NCI-H2029 treated with DMSO at 0.1 percent for 48 hours (cell line): ENCODE data around the gene SLFN14.
"Not testable (repeated sequence)": the region's sequence is repeated elsewhere in the genome, so short reads cannot be mapped to it uniquely, and the experiment has no call there.

Source experiments
- DNase-seq: peaks from one replicate; lab custom pipeline; 2025; lab: John Stamatoyannopoulos, UW

The SLFN14 gene

DNA sequence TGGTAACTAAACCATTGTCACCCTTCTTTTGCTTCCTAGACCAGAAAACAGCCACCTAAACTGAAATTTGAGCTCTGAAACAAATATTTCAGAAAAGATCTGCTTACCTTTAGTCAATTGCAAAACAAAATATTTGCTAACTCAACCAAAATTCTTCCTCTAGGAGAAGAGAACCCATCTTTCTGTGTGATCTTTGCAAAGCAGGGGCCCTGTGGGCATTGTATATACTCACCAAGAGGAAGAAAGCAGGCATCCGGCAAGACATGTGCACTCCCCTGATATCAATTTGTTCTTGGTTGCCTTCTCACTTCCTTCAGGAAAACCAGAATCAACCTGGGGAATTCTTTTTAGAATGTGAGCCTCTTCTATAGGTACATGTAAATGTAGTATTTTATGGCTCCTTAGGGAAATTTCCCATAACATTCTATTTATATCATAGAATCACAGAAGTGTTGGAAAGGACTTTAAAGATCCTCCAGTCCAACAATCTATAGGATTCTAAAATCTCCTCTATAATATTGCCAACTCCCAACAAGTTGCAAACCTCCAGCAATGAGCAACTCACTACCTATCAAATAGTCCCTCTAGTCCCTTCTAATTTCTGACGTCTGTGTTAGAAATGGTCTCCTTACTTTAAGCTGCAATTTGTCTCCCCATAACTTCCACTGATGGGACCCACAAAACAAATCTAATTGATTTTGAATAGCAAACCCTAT is 966 bp downstream of the SLFN14 start:
- no peak for DNase-seq

GRCh38 chr17:35557353-35557752 is 3.3 kb downstream of the SLFN14 start:
- DNase-seq = no peak

DNA sequence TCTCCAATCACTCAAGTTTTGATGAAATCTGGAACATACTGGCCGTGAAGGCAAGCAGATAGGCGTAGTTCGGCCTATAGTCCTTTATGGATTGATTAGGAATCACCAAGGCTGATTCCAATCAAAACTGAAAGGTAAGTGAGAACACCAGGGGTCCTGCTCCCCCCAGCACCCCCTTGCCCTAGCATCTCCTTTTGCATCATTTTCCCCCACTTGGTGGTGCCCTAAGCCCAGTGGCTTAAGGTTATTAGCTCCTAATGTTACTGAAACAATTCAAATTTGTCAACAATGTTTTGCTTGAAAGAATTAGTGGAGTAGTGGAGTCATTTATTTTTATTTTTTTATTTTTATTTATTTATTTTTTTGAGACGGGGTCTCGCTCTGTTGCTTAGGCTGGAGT is 4.9 kb downstream of the SLFN14 start:
- no peak for DNase-seq

DNA sequence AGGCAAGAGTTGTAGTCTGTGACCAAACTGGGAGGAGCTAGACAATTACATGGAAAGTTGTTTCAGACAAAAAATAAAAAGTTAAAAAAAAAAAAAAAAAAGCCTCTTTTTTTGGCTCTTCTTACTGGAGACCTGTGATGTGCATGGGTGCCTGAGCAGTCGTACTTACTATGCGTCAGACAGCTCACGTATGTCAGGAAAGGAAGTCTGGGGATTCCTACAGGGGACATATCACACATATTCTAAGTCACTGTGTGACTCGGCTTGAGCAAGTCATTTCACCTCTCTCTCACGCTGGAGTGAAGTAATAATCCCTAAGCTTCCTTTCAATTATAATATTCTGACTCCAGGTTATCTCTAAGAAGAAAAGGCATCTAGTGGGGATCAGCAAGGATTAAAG is 6.0 kb downstream of the SLFN14 start:
- no peak for DNase-seq

DNA sequence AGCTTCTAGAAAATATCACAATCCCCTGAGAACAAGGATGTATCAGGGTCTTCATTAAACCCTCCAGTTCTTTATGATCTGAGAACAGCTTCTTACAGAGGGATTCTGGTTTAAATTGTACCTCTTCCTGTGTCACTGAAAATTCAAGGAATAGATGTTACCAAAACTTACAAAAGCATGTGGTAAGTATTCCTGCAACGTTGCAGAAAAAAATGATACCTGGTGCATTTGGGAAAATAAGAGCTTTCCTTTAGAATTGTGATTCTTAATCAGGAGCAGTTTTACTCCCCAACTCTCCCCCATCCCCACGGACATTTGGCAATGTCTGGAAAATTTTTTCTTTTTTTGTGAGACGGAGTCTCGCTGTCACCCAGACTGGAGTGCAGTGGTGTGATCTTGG is 7.3 kb downstream of the SLFN14 start:
- no peak for DNase-seq

- DNase-seq = no peak
Measured at GRCh38 chr17:35548978-35549377, 11.6 kb downstream of the SLFN14 start.

GRCh38 chr17:35548208-35548810 is 12.3 kb downstream of the SLFN14 start:
- no peak for DNase-seq

GRCh38 chr17:35546487-35546886 is 14.1 kb downstream of the SLFN14 start:
- no peak for DNase-seq

- DNase-seq = no peak
Measured at GRCh38 chr17:35545150-35545549, 15.5 kb downstream of the SLFN14 start.

DNA sequence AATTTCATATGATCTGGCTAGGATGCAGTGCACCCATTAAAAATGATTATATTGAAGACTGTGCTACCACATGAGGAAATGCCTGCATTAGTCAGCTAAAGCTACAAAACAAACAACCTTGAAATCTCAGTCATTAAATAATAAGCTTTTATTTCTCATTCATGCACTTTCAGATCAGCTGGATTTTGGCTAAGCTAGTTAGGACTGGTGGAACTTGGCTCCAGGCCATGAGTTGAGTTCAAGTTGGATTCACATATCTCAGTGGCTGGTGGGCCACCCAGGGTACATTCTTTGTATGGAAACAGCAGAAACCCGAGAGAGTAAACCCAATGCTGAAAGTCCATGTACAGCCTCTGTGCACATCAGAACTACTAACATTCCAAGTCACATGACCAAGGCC is 16.8 kb downstream of the SLFN14 start:
- DNase-seq = no peak

DNA sequence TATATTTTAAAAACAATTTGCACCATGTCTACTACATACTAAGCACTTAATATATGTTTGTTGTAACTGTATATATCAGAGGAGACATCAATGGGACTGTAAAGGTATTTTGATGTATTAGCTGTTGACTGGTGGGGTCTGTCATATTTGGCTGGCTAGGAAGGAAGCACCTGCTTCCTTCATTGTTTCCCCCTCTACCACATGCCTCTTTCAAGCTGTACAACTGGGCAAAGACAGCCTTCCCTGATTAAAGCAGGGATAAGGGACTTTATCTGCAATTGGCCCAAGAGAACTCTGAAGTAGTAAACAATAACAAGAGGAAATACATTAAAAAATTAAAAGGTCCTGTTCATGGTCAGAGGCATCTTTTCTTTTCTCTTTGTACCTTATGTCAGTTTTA is 17.6 kb downstream of the SLFN14 start:
- DNase-seq = no peak

DNA sequence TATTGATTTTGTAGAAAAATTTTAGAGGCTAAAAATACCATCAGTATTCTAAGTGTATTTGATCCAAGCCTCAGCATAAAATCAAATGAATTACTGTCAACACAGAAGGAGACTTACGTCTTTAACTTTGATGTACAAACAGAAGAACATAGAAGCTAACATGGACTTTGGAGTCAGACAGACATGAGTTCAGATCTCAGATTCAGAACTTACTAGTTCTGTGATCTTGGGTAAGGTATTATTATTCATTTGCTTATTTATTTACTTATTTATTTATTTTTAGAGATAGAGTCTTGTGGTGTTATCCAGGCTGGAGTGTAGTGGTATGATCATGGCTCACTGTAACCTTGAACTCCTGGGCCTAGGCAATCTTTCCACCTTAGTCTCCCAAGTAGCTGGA is 19.2 kb downstream of the SLFN14 start:
- no peak for DNase-seq

DNA sequence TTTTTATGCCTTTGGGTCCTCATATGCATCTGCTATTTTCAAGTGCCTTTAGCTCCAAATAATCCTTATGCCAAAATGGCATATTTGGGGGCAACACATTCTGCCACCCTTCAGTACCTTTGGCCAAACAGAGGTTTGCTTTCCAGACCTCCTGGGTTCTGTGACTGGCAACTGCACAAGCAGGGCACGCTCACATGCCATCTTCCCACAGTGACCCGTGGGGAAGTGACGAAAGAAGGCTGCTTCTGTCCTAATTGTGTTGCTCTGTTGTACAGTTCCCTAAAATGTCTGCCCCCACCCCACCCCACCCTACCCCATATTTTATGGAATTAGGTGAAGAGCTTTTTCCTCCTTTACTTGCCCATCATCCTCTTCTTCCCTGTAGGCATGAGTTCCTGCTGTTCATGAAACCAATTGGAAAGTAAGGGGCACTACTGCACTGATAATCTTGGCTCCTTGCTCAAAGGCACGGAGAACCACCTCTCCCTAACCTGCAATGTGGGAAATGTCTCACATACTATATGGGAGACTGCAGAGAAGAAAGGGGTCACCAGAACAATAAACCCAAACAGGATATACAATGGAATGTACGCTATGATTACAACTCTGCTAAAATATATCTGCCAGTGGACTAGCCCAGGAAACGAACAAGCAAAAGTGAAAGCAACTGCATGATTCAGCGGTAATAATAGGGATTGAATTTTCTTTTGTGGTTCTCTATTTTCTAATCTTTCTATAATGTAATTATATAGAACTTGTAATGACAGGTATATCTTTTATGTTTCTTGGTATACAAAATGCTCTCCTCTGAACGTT is 19.8 kb downstream of the SLFN14 start:
- no peak for DNase-seq

GRCh38 chr17:35539659-35540026 is 21.0 kb downstream of the SLFN14 start:
- no peak for DNase-seq

DNA sequence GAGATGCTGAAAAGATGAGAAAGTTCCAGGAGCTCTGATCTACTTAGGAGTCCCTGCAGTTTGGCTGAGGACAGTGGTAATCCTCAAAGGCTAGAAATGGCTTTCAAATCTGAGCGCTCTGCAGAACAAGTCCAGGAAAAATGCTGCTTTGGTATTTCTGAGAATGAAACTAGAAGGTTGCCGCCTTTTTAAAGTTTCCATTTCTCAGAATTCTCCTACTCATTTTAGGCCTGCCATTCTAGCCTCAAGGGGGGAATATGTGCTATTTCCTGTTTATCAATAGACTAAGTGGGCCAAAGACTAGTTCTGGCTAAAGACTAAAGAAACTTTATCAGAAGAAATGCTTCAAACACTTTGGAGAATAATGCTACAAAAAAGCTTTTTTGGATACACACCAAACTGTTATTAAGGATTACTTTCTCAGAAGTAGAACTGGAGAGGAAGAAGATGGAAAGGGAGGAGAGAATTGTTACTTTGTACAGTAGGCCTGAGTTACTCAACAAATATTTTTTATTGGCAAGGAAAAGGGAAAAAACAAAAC is 22.9 kb downstream of the SLFN14 start, which contains the start of gene SLFN12L:
SLFN12L (minus strand) TSS at position 78 of the 541 bp plus-strand sequence. CDS start 15,314 bp downstream, outside the sequence.
- no peak for DNase-seq

GRCh38 chr17:35536664-35537171 is 23.9 kb downstream of the SLFN14 start:
- DNase-seq = no peak

GRCh38 chr17:35535406-35535805 is 25.2 kb downstream of the SLFN14 start:
- DNase-seq = not testable (repeated sequence)

- DNase-seq = no peak
Measured at GRCh38 chr17:35534576-35535093, 26.0 kb downstream of the SLFN14 start.

DNA sequence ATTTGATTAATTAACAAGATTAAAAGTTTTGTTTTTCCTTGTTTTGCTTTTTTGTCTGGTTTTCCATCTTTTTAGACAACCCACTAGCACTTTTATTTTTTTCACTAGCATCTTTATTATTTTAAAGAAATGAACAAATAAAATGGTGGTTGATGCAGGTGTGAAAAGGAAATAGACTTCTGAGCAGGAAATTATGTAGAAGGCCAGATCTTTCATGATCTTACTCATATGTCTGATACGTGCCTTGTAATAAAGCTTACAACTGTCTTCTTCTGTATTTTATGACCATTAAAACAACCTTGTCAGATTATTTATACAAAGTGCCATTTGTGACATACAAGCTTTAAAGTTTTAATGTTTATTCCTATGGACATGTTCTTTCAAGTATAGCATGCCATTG is 29.5 kb downstream of the SLFN14 start:
- DNase-seq = no peak

DNA sequence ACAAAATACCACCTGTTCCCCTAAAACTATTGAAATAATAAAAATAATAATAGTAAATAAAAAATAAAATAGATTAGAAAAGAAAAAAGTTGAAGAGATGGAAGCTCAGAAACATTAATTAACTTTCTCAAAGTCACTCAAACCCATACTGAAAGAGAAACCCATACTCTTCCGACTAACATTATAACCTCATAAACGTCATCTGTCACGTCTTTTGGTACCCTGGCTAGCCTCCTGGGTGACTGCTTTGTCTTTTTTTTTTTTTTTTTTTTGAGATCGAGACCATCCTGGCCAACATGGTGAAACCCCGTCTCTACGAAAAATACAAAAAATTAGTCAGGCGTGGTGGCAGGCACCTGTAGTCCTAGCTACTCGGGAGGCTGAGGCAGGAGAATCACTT is 30.8 kb downstream of the SLFN14 start:
- DNase-seq = no peak

DNA sequence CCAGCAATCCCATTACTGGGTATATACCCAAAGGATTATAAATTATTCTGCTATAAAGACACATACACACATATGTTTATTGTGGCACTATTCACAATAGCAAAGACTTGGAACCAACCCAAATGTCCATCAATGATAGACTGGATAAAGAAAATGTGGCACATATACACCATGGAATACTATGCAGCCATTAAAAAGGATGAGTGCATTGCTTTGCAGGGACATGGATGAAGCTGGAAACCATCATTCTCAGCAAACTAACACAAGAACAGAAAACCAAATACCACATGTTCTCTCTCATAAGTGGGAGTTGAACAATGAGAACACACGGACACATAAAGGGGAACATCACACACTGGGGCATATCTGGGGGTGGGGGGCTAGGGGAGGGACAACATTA is 31.3 kb downstream of the SLFN14 start:
- not testable (repeated sequence) for DNase-seq

- DNase-seq = no peak
Measured at GRCh38 chr17:35523296-35523695, 37.3 kb downstream of the SLFN14 start.
